ENCODE measurements around the gene FGF14.

FGF14 gene

DNA sequence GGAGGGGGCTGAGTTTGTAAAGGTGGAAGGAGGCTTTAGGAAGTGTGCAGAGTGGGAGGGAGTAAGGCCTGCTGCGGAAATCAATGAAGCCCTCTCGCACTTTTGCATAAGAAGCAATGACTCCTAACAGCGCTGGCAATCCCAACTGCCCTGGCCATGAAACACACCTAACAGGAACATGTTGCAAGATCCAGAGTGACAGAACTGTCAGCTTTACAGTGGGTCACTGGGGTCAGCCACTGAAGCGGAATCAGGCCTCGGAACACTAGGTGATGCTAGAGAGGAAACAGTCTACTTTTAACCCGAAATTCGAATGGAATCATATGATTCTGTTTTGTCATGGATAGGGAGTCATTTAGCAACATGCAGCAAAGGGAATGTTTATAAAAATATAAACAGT is 54.4 kb downstream of the FGF14 start:
- TF ChIP-seq, protein P1, sequence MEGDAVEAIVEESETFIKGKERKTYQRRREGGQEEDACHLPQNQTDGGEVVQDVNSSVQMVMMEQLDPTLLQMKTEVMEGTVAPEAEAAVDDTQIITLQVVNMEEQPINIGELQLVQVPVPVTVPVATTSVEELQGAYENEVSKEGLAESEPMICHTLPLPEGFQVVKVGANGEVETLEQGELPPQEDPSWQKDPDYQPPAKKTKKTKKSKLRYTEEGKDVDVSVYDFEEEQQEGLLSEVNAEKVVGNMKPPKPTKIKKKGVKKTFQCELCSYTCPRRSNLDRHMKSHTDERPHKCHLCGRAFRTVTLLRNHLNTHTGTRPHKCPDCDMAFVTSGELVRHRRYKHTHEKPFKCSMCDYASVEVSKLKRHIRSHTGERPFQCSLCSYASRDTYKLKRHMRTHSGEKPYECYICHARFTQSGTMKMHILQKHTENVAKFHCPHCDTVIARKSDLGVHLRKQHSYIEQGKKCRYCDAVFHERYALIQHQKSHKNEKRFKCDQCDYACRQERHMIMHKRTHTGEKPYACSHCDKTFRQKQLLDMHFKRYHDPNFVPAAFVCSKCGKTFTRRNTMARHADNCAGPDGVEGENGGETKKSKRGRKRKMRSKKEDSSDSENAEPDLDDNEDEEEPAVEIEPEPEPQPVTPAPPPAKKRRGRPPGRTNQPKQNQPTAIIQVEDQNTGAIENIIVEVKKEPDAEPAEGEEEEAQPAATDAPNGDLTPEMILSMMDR (IDR thresholded peaks at IDR 0.05), result no peak
- Histone ChIP-seq H3K4me3 (no peak overlapping the region), H3K27ac (no peak overlapping the region)
- DNase-seq (ENCODE audit: low spot score), result no peak

DNA sequence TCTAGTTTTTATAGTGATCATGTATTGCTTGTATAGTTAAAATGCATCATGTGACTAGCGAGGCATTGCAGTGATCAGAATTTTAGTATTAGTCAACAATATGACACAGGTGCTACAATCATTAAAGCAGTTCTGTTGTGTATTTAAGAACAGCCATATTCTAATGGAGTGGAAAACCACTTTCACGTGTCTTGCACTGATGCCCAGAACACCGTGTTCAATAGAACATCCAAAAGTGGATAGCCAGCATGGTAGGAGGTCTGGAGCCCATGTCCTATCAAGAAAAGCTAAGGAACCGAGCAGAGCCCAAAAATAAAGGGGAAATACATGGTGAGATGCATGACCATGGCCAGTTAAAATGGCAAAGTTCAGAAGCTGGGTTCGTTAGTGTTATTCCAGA is 55.1 kb downstream of the FGF14 start:
- Histone ChIP-seq H3K27ac (no peak overlapping the region), H3K4me3 (no peak overlapping the region)
- TF ChIP-seq, protein P1 (IDR thresholded peaks at IDR 0.05), result no peak
- no peak for DNase-seq (ENCODE audit: low spot score)

DNA sequence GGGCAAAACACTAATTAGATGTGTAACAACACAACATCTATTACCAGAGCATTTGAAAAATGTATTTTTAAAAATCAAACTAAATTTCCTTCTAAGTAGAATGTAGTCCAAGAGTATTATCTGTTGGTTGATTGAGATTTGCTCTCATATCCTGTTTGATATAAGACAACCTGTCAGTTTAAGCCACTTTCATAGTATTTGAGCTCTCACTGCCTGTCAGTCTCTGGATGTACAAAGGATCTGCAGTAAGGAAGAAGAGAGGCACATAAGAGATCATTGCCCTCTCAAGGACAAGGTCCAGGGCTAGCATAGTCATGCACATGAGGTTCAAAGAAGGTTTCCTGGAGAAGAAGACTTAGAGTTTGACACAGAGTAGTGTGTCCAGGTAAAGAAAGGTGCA is 57.4 kb downstream of the FGF14 start:
- DNase-seq (ENCODE audit: low spot score), result no peak
- Histone ChIP-seq H3K27ac (no peak overlapping the region), H3K4me3 (no peak overlapping the region)
- TF ChIP-seq, protein P1 (IDR thresholded peaks at IDR 0.05), result no peak

- no peak overlapping the region for H3K27ac ChIP-seq
- TF ChIP-seq, protein P1 (IDR thresholded peaks at IDR 0.05), result no peak
- H3K4me3 ChIP-seq, result no peak overlapping the region
- DNase-seq (ENCODE audit: low spot score), result no peak
These were observed 68.3 kb downstream of the FGF14 start for GRCh38 chr13:102333320-102334198.

DNA sequence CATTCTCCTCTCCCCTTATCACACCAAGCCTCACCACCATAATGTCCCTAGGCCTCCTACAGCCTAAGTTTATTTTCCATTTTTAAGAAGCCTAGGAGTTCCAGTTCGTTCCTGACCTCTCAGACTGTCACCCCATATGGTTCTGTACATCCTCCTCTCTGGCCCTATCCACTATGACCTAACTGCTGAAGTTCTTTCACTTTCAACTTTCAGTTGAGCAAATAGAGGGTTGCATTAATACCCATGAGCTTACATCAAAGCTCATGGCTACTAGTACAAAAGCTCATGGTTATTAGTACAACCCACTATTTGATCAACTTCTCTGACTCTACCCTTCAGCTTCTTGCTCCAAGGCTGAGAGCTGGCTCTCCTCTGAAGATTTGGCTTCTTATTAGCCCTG is 72.9 kb downstream of the FGF14 start:
- Histone ChIP-seq H3K4me3 (no peak overlapping the region), H3K27ac (no peak overlapping the region)
- DNase-seq (ENCODE audit: low spot score), result no peak
- TF ChIP-seq, protein P1 (IDR thresholded peaks at IDR 0.05), result no peak

GRCh38 chr13:102327119-102327617 is 74.7 kb downstream of the FGF14 start:
- Histone ChIP-seq H3K4me3 (no peak overlapping the region), H3K27ac (no peak overlapping the region)
- DNase-seq (ENCODE audit: low spot score), result no peak
- TF ChIP-seq, protein P1 (IDR thresholded peaks at IDR 0.05), result no peak

Measured in coronary artery (tissue), 2 donors.